GM12878 (cell line): ENCODE measurements around the gene UCHL5.
"Not testable (repeated sequence)": the region's sequence is repeated elsewhere in the genome, so short reads cannot be mapped to it uniquely, and the experiment has no call there.

Experiments used
- ATF3 ChIP-seq: IDR thresholded peaks from 2 replicates; pipeline ENCODE4 v1.6.1; 2011; ENCODE audit warnings: low read depth, mild to moderate bottlenecking, low read length, moderate library complexity, borderline replicate concordance; ENCODE audit errors: extremely low read depth
- BCL11A ChIP-seq: IDR thresholded peaks from 2 replicates; pipeline ENCODE4 v1.6.1; 2011; ENCODE audit warnings: low read depth, low read length
- CBFB ChIP-seq: IDR thresholded peaks from 2 replicates; pipeline ENCODE4 v1.6.1; 2016; ENCODE audit warnings: antibody characterized with exemption, low read depth
- EP300 ChIP-seq, 2 experiments: fragments of 150-350 bp in 1 of 2; IDR thresholded peaks; 2 replicates each; pipeline ENCODE4 v1.6.1; 2011 to 2012; ENCODE audit warnings: low read depth in 2 of 2, low read length in 2 of 2, borderline replicate concordance in 1 of 2, improper control_type of control experiment in 1 of 2, inconsistent platforms in 1 of 2; ENCODE audit not compliant: control insufficient read depth in 1 of 2
- EZH2 ChIP-seq: IDR thresholded peaks from 2 replicates; pipeline ENCODE4 v1.6.1; 2012; ENCODE audit warnings: low read depth, mild to moderate bottlenecking, control low read depth, inconsistent platforms, low read length, borderline replicate concordance; ENCODE audit not compliant: control insufficient read depth
- GABPA ChIP-seq: IDR thresholded peaks from 2 replicates; pipeline ENCODE4 v1.6.1; 2014; ENCODE audit warnings: antibody characterized with exemption, low read depth, mild to moderate bottlenecking, inconsistent platforms
- IRF3 ChIP-seq: fragments of 450-650 bp; IDR thresholded peaks from 2 replicates; pipeline ENCODE4 v1.6.1; 2014; ENCODE audit warnings: mild to moderate bottlenecking
- KAT2A ChIP-seq: conservative IDR thresholded peaks from 2 replicates; pipeline ENCODE4 v1.6.1; 2011; ENCODE audit warnings: low read depth, low read length; ENCODE audit not compliant: control insufficient read depth
- MYB ChIP-seq: fragments of 150-350 bp; IDR thresholded peaks from 2 replicates; pipeline ENCODE4 v1.6.1; 2014; ENCODE audit warnings: mild to moderate bottlenecking, low read depth, low read length, borderline replicate concordance
- NBN ChIP-seq: fragments of 450-650 bp; IDR thresholded peaks from 2 replicates; pipeline ENCODE4 v1.6.1; 2016
- POLR2A ChIP-seq: IDR thresholded peaks from 2 replicates; pipeline ENCODE4 v1.6.1; 2011; ENCODE audit warnings: low read depth, mild to moderate bottlenecking, low read length
- TF ChIP-seq, protein P1 (sequence below), 3 experiments: IDR thresholded peaks in 2 of 3; conservative IDR thresholded peaks in 1 of 3; 2 replicates each; pipeline ENCODE4 v1.5.1; 2011; ENCODE audit warnings: low read depth in 3 of 3, low read length in 3 of 3, mild to moderate bottlenecking in 3 of 3, control low read depth in 2 of 3, moderate library complexity in 2 of 3, inconsistent platforms in 1 of 3, mixed read lengths in 1 of 3; ENCODE audit not compliant: control insufficient read depth in 2 of 3, insufficient read depth in 1 of 3; ENCODE audit errors: extremely low read depth in 1 of 3

- TF ChIP-seq, protein P1, sequence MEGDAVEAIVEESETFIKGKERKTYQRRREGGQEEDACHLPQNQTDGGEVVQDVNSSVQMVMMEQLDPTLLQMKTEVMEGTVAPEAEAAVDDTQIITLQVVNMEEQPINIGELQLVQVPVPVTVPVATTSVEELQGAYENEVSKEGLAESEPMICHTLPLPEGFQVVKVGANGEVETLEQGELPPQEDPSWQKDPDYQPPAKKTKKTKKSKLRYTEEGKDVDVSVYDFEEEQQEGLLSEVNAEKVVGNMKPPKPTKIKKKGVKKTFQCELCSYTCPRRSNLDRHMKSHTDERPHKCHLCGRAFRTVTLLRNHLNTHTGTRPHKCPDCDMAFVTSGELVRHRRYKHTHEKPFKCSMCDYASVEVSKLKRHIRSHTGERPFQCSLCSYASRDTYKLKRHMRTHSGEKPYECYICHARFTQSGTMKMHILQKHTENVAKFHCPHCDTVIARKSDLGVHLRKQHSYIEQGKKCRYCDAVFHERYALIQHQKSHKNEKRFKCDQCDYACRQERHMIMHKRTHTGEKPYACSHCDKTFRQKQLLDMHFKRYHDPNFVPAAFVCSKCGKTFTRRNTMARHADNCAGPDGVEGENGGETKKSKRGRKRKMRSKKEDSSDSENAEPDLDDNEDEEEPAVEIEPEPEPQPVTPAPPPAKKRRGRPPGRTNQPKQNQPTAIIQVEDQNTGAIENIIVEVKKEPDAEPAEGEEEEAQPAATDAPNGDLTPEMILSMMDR (IDR thresholded peaks at IDR 0.05 in 2 of 3, conservative IDR thresholded peaks at IDR 0.05 in 1 of 3; ENCODE audit: control insufficient read depth in 2 of 3, extremely low read depth in 1 of 3, insufficient read depth in 1 of 3, low read depth in 3 of 3, low read length in 3 of 3) = not testable (repeated sequence)
- TF ChIP-seq BCL11A; POLR2A; IRF3; ATF3; GABPA; NBN; MYB; EZH2; CBFB; KAT2A; EP300 (IDR thresholded peaks at IDR 0.05; ENCODE audit: borderline replicate concordance in 1 of 2, control insufficient read depth in 1 of 2, low read depth in 2 of 2, low read length in 2 of 2): not testable (repeated sequence)
Observed at GRCh38 chr1:192986748-192987334, 72.3 kb downstream of the UCHL5 start.
